MM.1S (cell line): ENCODE data around the gene PLEKHO1.

Source experiments
- DNase-seq: peaks from one replicate; pipeline ENCODE4 v3.0.0-alpha.2; 2015
- H2AFZ ChIP-seq: fragments of 300-600 bp; sonication (generic); 2 replicates; pipeline ENCODE4 v1.6.0; 2016; ENCODE audit warnings: antibody characterized with exemption, low read length
- H3F3A ChIP-seq: fragments of 300-600 bp; sonication (generic); 2 replicates; pipeline ENCODE4 v1.6.1; 2016; ENCODE audit warnings: mild to moderate bottlenecking, antibody characterized with exemption, low read length, moderate library complexity, mixed read lengths; ENCODE audit not compliant: insufficient read depth
- H3K27ac ChIP-seq: fragments of 300-600 bp; sonication (generic); 2 replicates; pipeline ENCODE4 v1.5.1; 2016; ENCODE audit warnings: mild to moderate bottlenecking, low read length
- H3K27me3 ChIP-seq: fragments of 300-600 bp; sonication (generic); replicated peaks from 2 replicates; pipeline ENCODE4 v1.6.0; 2016; ENCODE audit warnings: low read length; ENCODE audit not compliant: insufficient read depth
- H3K36me3 ChIP-seq: fragments of 300-600 bp; sonication (generic); replicated peaks from 2 replicates; pipeline ENCODE4 v1.6.1; 2016; ENCODE audit warnings: mild to moderate bottlenecking, low read length, mixed read lengths; ENCODE audit not compliant: insufficient read depth
- H3K4me1 ChIP-seq: fragments of 300-600 bp; sonication (generic); 2 replicates; pipeline ENCODE4 v1.6.1; 2016; ENCODE audit warnings: low read length, mixed read lengths
- H3K4me2 ChIP-seq: fragments of 300-600 bp; sonication (generic); 2 replicates; pipeline ENCODE4 v1.6.0; 2016; ENCODE audit warnings: low read depth, low read length
- H3K4me3 ChIP-seq: fragments of 300-600 bp; sonication (generic); 2 replicates; pipeline ENCODE4 v1.5.1; 2016; ENCODE audit warnings: low read length, mixed read lengths
- H3K79me2 ChIP-seq: fragments of 300-600 bp; sonication (generic); 2 replicates; pipeline ENCODE4 v1.6.1; 2016; ENCODE audit warnings: mixed run types, low read length, mixed read lengths
- H3K9ac ChIP-seq: fragments of 300-600 bp; sonication (generic); 2 replicates; pipeline ENCODE4 v1.6.1; 2016; ENCODE audit warnings: low read length, mixed read lengths
- H3K9me2 ChIP-seq: fragments of 300-600 bp; sonication (generic); replicated peaks from 2 replicates; pipeline ENCODE4 v1.6.1; 2016; ENCODE audit warnings: mild to moderate bottlenecking, low read length, mixed read lengths; ENCODE audit not compliant: insufficient read depth
- H3K9me3 ChIP-seq: fragments of 300-600 bp; sonication (generic); replicated peaks from 2 replicates; pipeline ENCODE4 v1.6.1; 2016; ENCODE audit warnings: mild to moderate bottlenecking, low read length, mixed read lengths; ENCODE audit not compliant: insufficient read depth
- H4K20me1 ChIP-seq: fragments of 300-600 bp; sonication (generic); 2 replicates; pipeline ENCODE4 v1.6.1; 2016; ENCODE audit warnings: mild to moderate bottlenecking, low read length, moderate library complexity, mixed read lengths; ENCODE audit not compliant: insufficient read depth
- EZH2 ChIP-seq: fragments of 300-600 bp; sonication (generic); optimal IDR thresholded peaks from 2 replicates; pipeline ENCODE3; 2017; ENCODE audit warnings: low read depth, mild to moderate bottlenecking, antibody characterized with exemption, low read length, mixed read lengths
- EZH2phosphoT487 ChIP-seq: fragments of 300-600 bp; sonication (generic); IDR thresholded peaks from 2 replicates; pipeline ENCODE4 v1.6.1; 2018; ENCODE audit warnings: antibody characterized with exemption, low read length
- TF ChIP-seq, protein P1 (sequence below): fragments of 300-600 bp; sonication (generic); IDR thresholded peaks from 2 replicates; pipeline ENCODE4 v1.5.1; 2016; ENCODE audit warnings: antibody characterized with exemption, low read length, mixed read lengths

Gene PLEKHO1

DNA sequence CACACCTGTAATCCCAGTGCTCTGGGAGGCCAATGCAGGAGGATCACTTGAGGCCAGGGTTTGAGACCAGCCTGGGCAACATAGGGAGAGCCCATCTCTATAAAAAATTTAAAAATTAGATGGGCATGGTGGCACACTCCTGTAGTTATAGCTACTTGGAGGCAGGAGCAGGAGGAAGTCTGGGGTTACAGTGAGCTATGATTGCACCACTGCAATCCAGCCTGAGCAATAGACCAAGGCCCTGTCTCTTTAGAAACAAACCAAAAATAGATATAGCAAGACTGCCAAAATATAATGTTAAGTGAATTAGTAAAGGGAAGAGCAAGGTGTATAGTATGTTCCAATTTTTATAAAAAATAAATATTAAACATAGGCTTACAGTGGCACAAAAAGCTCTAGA lies 28.8 kb downstream of the PLEKHO1 start:
- no peaks in the 10 kb centered on the region for H3K36me3 ChIP-seq
- no peak overlapping the region for H3K27ac ChIP-seq
- no peaks in the 10 kb centered on the region for H3K9me2 ChIP-seq
- H3K27me3 ChIP-seq, result no peaks in the 10 kb centered on the region
- no peaks in the 10 kb centered on the region for H3K79me2 ChIP-seq
- no peak overlapping the region for H2AFZ ChIP-seq
- no peaks in the 10 kb centered on the region for H4K20me1 ChIP-seq
- no peak overlapping the region for H3K4me3 ChIP-seq
- DNase-seq, result no peak
- no peaks in the 10 kb centered on the region for H3K9me3 ChIP-seq
- H3K9ac ChIP-seq, result no peak overlapping the region
- no peak for TF ChIP-seq EZH2
- TF ChIP-seq, protein P1, sequence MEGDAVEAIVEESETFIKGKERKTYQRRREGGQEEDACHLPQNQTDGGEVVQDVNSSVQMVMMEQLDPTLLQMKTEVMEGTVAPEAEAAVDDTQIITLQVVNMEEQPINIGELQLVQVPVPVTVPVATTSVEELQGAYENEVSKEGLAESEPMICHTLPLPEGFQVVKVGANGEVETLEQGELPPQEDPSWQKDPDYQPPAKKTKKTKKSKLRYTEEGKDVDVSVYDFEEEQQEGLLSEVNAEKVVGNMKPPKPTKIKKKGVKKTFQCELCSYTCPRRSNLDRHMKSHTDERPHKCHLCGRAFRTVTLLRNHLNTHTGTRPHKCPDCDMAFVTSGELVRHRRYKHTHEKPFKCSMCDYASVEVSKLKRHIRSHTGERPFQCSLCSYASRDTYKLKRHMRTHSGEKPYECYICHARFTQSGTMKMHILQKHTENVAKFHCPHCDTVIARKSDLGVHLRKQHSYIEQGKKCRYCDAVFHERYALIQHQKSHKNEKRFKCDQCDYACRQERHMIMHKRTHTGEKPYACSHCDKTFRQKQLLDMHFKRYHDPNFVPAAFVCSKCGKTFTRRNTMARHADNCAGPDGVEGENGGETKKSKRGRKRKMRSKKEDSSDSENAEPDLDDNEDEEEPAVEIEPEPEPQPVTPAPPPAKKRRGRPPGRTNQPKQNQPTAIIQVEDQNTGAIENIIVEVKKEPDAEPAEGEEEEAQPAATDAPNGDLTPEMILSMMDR, result no peak
- TF ChIP-seq EZH2phosphoT487, result no peak
- no peaks in the 10 kb centered on the region for H3F3A ChIP-seq
- H3K4me2 ChIP-seq, result no peak overlapping the region
- no peaks in the 10 kb centered on the region for H3K4me1 ChIP-seq

DNA sequence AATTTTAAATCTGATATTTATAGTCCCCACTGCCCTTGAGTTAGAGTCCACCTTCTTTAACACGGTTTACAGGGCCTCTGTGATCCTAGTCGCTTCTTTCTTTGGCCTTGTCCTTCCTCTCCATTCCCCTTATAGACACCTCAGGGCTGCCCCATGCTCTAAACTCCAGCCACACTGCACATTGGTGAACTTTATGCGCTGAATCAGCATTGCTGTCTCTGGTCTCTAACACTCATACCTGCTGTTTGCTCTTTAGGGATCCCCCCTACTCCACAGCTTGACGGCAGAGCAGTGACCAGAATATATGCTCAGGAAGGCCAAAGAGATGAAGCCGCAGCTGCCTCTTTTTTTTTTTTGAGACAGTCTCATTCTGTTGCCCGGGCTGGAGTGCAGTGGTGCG lies 30.2 kb downstream of the PLEKHO1 start:
- TF ChIP-seq EZH2phosphoT487, result no peak
- TF ChIP-seq EZH2, result no peak
- TF ChIP-seq, protein P1, result no peak
- DNase-seq, result no peak
- H3K27me3 ChIP-seq, result no peaks in the 10 kb centered on the region
- no peaks in the 10 kb centered on the region for H3K9me3 ChIP-seq
- no peaks in the 10 kb centered on the region for H3K36me3 ChIP-seq
- no peak overlapping the region for H3K4me3 ChIP-seq
- no peak overlapping the region for H3K27ac ChIP-seq
- H3K4me1 ChIP-seq, result no peaks in the 10 kb centered on the region
- no peak overlapping the region for H2AFZ ChIP-seq
- H4K20me1 ChIP-seq, result no peaks in the 10 kb centered on the region
- H3K4me2 ChIP-seq, result no peak overlapping the region
- H3K79me2 ChIP-seq, result no peaks in the 10 kb centered on the region
- no peak overlapping the region for H3K9ac ChIP-seq
- H3K9me2 ChIP-seq, result no peaks in the 10 kb centered on the region
- H3F3A ChIP-seq, result no peaks in the 10 kb centered on the region

DNA sequence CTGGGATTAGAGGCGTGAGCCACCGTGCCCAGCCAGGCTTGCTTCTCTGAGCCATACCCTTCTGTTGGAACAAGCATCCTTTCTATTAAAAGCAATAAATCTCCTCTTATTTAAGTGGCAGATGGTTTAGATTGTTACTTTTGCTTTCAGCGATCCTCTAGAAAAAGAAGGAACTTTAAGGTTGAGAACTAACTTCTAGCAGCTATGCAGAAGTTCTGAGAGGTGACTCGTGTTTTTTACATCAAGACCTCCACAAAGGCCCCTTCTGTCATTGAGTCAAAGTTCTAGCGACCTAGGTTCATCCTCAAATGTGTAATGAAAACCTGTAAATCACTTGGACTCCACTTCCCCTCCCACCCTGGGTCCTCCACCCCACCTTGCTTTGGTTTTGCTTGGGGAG lies 30.8 kb downstream of the PLEKHO1 start:
- H3K9me2 ChIP-seq, result no peaks in the 10 kb centered on the region
- H3K36me3 ChIP-seq, result no peaks in the 10 kb centered on the region
- H3K9ac ChIP-seq, result no peak overlapping the region
- H3K9me3 ChIP-seq, result no peaks in the 10 kb centered on the region
- no peak overlapping the region for H3K4me3 ChIP-seq
- H2AFZ ChIP-seq, result no peak overlapping the region
- no peaks in the 10 kb centered on the region for H4K20me1 ChIP-seq
- no peak for TF ChIP-seq EZH2
- TF ChIP-seq, protein P1, result no peak
- no peak overlapping the region for H3K27ac ChIP-seq
- DNase-seq, result no peak
- no peaks in the 10 kb centered on the region for H3K4me1 ChIP-seq
- H3K79me2 ChIP-seq, result no peaks in the 10 kb centered on the region
- no peak overlapping the region for H3K4me2 ChIP-seq
- H3K27me3 ChIP-seq, result no peaks in the 10 kb centered on the region
- no peaks in the 10 kb centered on the region for H3F3A ChIP-seq

DNA sequence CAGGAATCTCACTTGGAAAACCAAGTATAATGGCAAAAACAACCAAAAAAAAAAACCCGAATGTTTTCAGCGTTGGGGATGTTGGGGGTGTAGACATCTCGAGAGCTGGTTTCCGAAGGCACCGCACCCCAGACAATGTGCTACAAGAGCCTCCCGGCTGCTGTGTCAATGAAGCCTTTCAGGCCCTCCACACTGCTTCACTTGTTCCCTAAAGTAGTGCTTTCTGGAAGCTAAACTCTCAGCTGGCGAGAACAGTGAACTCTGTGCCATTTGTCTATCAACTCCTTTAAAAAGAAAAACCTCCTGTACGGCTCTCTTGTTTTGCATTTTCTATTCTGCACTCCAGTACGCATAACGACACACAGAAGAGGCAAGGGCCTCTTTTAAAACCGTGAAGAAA lies 32.5 kb downstream of the PLEKHO1 start:
- Histone ChIP-seq H3K79me2 (no peaks in the 10 kb centered on the region), H3K27me3 (no peaks in the 10 kb centered on the region), H3K9me3 (no peaks in the 10 kb centered on the region), H2AFZ (no peak overlapping the region), H3F3A (no peaks in the 10 kb centered on the region), H4K20me1 (no peaks in the 10 kb centered on the region), H3K4me2 (no peak overlapping the region), H3K9ac (no peak overlapping the region), H3K9me2 (no peaks in the 10 kb centered on the region), H3K4me1 (no peaks in the 10 kb centered on the region), H3K36me3 (no peaks in the 10 kb centered on the region), H3K27ac (no peak overlapping the region), H3K4me3 (no peak overlapping the region)
- no peak for DNase-seq
- no peak for TF ChIP-seq EZH2phosphoT487
- no peak for TF ChIP-seq EZH2
